Activated naive CD8-positive, alpha-beta T cell treated with anti-CD3 and anti-CD28 coated beads for 36 hours (primary cell): ENCODE data around the gene POT1. TPM values are rescaled to one million over a fixed set of nuclear protein-coding genes. Genes with fewer than 3 reads are reported as not detected.
"Not testable (repeated sequence)": the region's sequence is repeated elsewhere in the genome, so short reads cannot be mapped to it uniquely, and the experiment has no call there.

ENCODE experiments used
- DNase-seq: peaks from one replicate; pipeline ENCODE4 v3.0.0; 2021
- H3K27ac Mint-ChIP-seq: one replicate; pipeline ENCODE4 v1.8.0; 2022; ENCODE audit warnings: mild to moderate bottlenecking, moderate library complexity, mixed read lengths
- H3K27me3 Mint-ChIP-seq: one replicate; pipeline ENCODE4 v1.8.0; 2022; ENCODE audit warnings: mild to moderate bottlenecking, mixed read lengths
- H3K36me3 Mint-ChIP-seq: one replicate; pipeline ENCODE4 v1.8.0; 2021; ENCODE audit warnings: mild to moderate bottlenecking, mixed read lengths
- H3K4me1 Mint-ChIP-seq: one replicate; pipeline ENCODE4 v1.8.0; 2021; ENCODE audit warnings: mixed read lengths
- H3K4me3 Mint-ChIP-seq: one replicate; pipeline ENCODE4 v1.8.0; 2022; ENCODE audit warnings: mild to moderate bottlenecking, moderate library complexity, mixed read lengths
- H3K9me3 Mint-ChIP-seq: one replicate; pipeline ENCODE4 v1.8.0; 2022; ENCODE audit warnings: mixed read lengths
- total RNA-seq, 2 experiments: library from RNA; stranded (reverse); gene quantifications; one replicate each; pipeline ENCODE4 v1.2.3, GENCODE V29; 2021

POT1 gene
- 10 to 100 TPM; 30.9 to 32.3 TPM for total RNA-seq

GRCh38 chr7:124929467-124930172 is at the start of gene POT1:
Gene POT1, minus strand, starts transcription at chr7:124929825. Its CDS starts 32,652 bp downstream, at chr7:124897173.
- no peaks in the 10 kb centered on the region for H3K27me3 Mint-ChIP-seq
- peak; percentile 96 for DNase-seq
- no peaks in the 10 kb centered on the region for H3K9me3 Mint-ChIP-seq
- H3K36me3 Mint-ChIP-seq: peaks cover 25% of the 10 kb centered on the region
- peak within 1 kb of the TSS; percentile 96 for H3K27ac Mint-ChIP-seq
- H3K4me1 Mint-ChIP-seq: peaks cover 31% of the 10 kb centered on the region
- H3K4me3 Mint-ChIP-seq: peak within 1 kb of the TSS; percentile 98

GRCh38 chr7:124975131-124975530 is 45.5 kb upstream of the POT1 start:
- not testable (repeated sequence) for H3K4me1 Mint-ChIP-seq, H3K36me3 Mint-ChIP-seq, H3K27ac Mint-ChIP-seq, DNase-seq, H3K27me3 Mint-ChIP-seq, H3K4me3 Mint-ChIP-seq
- peaks cover 30% of the 10 kb centered on the region for H3K9me3 Mint-ChIP-seq

- H3K36me3 Mint-ChIP-seq: no peaks in the 10 kb centered on the region
- H3K4me1 Mint-ChIP-seq: no peaks in the 10 kb centered on the region
- no peak overlapping the region for H3K4me3 Mint-ChIP-seq
- no peaks in the 10 kb centered on the region for H3K27me3 Mint-ChIP-seq
- H3K27ac Mint-ChIP-seq: no peak overlapping the region
- no peak for DNase-seq
- no peaks in the 10 kb centered on the region for H3K9me3 Mint-ChIP-seq
These were observed 35.9 kb upstream of the POT1 start for GRCh38 chr7:124965553-124965952.

GRCh38 chr7:124959676-124960075 is 30.1 kb upstream of the POT1 start:
- Mint-ChIP-seq H3K27me3 (no peaks in the 10 kb centered on the region), H3K27ac (no peak overlapping the region), H3K4me1 (no peaks in the 10 kb centered on the region), H3K36me3 (peaks cover 3% of the 10 kb centered on the region), H3K9me3 (peaks cover 20% of the 10 kb centered on the region), H3K4me3 (no peak overlapping the region)
- DNase-seq: no peak

- H3K4me3 Mint-ChIP-seq, H3K4me1 Mint-ChIP-seq: not testable (repeated sequence)
These were observed 28.3 kb upstream of the POT1 start for GRCh38 chr7:124957952-124958351.

GRCh38 chr7:124956160-124956559 is 26.5 kb upstream of the POT1 start:
- no peak overlapping the region for H3K4me3 Mint-ChIP-seq
- H3K27ac Mint-ChIP-seq: no peak overlapping the region
- H3K4me1 Mint-ChIP-seq: no peaks in the 10 kb centered on the region
- peaks cover 20% of the 10 kb centered on the region for H3K9me3 Mint-ChIP-seq
- H3K27me3 Mint-ChIP-seq: no peaks in the 10 kb centered on the region
- no peak for DNase-seq
- peaks cover 3% of the 10 kb centered on the region for H3K36me3 Mint-ChIP-seq

More at GRCh38 chr7:124957952-124958351, 28.3 kb upstream of the POT1 start:
- H3K36me3 Mint-ChIP-seq, H3K27ac Mint-ChIP-seq, DNase-seq, H3K27me3 Mint-ChIP-seq: not testable (repeated sequence)
- peaks cover 20% of the 10 kb centered on the region for H3K9me3 Mint-ChIP-seq

GRCh38 chr7:124954790-124955189 is 25.2 kb upstream of the POT1 start:
- Mint-ChIP-seq H3K9me3 (peaks cover 20% of the 10 kb centered on the region), H3K4me3 (no peak overlapping the region), H3K36me3 (peaks cover 3% of the 10 kb centered on the region), H3K27ac (no peak overlapping the region), H3K4me1 (no peaks in the 10 kb centered on the region), H3K27me3 (no peaks in the 10 kb centered on the region)
- DNase-seq: no peak

GRCh38 chr7:124945680-124946079 is 16.1 kb upstream of the POT1 start:
- no peak for DNase-seq
- H3K4me1 Mint-ChIP-seq: no peaks in the 10 kb centered on the region
- no peak overlapping the region for H3K4me3 Mint-ChIP-seq
- H3K36me3 Mint-ChIP-seq: peaks cover 13% of the 10 kb centered on the region
- H3K9me3 Mint-ChIP-seq: peaks cover 16% of the 10 kb centered on the region
- no peaks in the 10 kb centered on the region for H3K27me3 Mint-ChIP-seq
- no peak overlapping the region for H3K27ac Mint-ChIP-seq

GRCh38 chr7:124943472-124943871 is 13.8 kb upstream of the POT1 start:
- Mint-ChIP-seq H3K4me3 (no peak overlapping the region), H3K36me3 (peaks cover 13% of the 10 kb centered on the region), H3K27ac (no peak overlapping the region), H3K27me3 (no peaks in the 10 kb centered on the region), H3K4me1 (no peaks in the 10 kb centered on the region), H3K9me3 (peaks cover 16% of the 10 kb centered on the region)
- no peak for DNase-seq

GRCh38 chr7:124942399-124942798 is 12.8 kb upstream of the POT1 start:
- Mint-ChIP-seq H3K27ac (no peak overlapping the region), H3K36me3 (peaks cover 13% of the 10 kb centered on the region), H3K4me1 (no peaks in the 10 kb centered on the region), H3K27me3 (no peaks in the 10 kb centered on the region), H3K9me3 (peaks cover 10% of the 10 kb centered on the region), H3K4me3 (no peak overlapping the region)
- DNase-seq: no peak

GRCh38 chr7:124940306-124940705 is 10.7 kb upstream of the POT1 start:
- Mint-ChIP-seq H3K4me3 (no peak overlapping the region), H3K27me3 (no peaks in the 10 kb centered on the region), H3K27ac (no peak overlapping the region), H3K4me1 (no peaks in the 10 kb centered on the region), H3K36me3 (peaks cover 7% of the 10 kb centered on the region), H3K9me3 (no peaks in the 10 kb centered on the region)
- DNase-seq: no peak

- Mint-ChIP-seq H3K4me3 (no peak overlapping the region), H3K9me3 (no peaks in the 10 kb centered on the region), H3K36me3 (peaks cover 6% of the 10 kb centered on the region), H3K27me3 (no peaks in the 10 kb centered on the region), H3K4me1 (no peaks in the 10 kb centered on the region), H3K27ac (no peak overlapping the region)
- DNase-seq: no peak
These were observed 8.5 kb upstream of the POT1 start for GRCh38 chr7:124938128-124938527.

- H3K36me3 Mint-ChIP-seq: peaks cover 6% of the 10 kb centered on the region
- no peaks in the 10 kb centered on the region for H3K9me3 Mint-ChIP-seq
- DNase-seq: no peak
- H3K27ac Mint-ChIP-seq: no peak overlapping the region
- no peak overlapping the region for H3K4me3 Mint-ChIP-seq
- no peaks in the 10 kb centered on the region for H3K4me1 Mint-ChIP-seq
- H3K27me3 Mint-ChIP-seq: no peaks in the 10 kb centered on the region
These were observed 7.5 kb upstream of the POT1 start for GRCh38 chr7:124937076-124937475.

GRCh38 chr7:124934841-124935240 is 5.2 kb upstream of the POT1 start:
- Mint-ChIP-seq H3K4me3 (no peak overlapping the region), H3K9me3 (no peaks in the 10 kb centered on the region), H3K27ac (no peak overlapping the region), H3K36me3 (no peaks in the 10 kb centered on the region), H3K4me1 (peaks cover 2% of the 10 kb centered on the region), H3K27me3 (no peaks in the 10 kb centered on the region)
- no peak for DNase-seq

- Mint-ChIP-seq H3K36me3 (peaks cover 14% of the 10 kb centered on the region), H3K9me3 (no peaks in the 10 kb centered on the region), H3K27me3 (no peaks in the 10 kb centered on the region), H3K27ac (no peak overlapping the region), H3K4me3 (no peak overlapping the region), H3K4me1 (peaks cover 21% of the 10 kb centered on the region)
- no peak for DNase-seq
These were observed 1.3 kb upstream of the POT1 start for GRCh38 chr7:124930655-124931597.
